Left hindlimb (tissue), 1 donor: ENCODE data around the gene MFRP.
"Not testable (repeated sequence)": the region's sequence is repeated elsewhere in the genome, so short reads cannot be mapped to it uniquely, and the experiment has no call there.

ENCODE experiments used
- DNase-seq: peaks from one replicate; pipeline ENCODE4 v3.0.0-alpha.2; 2018

Gene MFRP

DNA sequence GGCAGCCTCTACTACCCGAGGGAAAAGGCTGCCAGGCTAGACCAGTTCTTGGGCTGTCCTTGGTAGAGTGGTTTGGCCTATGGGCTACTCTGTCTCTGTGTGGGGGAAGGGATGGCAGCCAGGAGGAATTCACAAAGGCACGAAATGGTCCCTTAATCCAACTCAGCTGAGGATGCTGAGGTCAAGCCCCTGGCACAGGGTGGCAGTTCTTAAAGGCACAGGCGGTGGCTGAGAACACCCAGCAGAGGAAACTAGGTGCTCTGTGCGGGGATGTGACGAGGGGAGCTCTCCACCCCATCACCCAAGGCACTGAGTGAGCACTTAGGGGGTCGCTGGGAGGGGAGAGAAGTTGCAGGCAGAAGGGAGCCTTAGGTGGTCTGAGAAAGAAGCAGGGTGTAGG lies at the start of gene MFRP:
MFRP (minus strand) TSS at position 101 of the 400 bp plus-strand sequence. CDS start 192 bp downstream, outside the sequence.
- no peak for DNase-seq

- DNase-seq, result no peak
Measured at GRCh38 chr11:119391275-119391674, 44.8 kb upstream of the MFRP start.

- no peak for DNase-seq
Measured at GRCh38 chr11:119389611-119390254, 43.2 kb upstream of the MFRP start.

DNA sequence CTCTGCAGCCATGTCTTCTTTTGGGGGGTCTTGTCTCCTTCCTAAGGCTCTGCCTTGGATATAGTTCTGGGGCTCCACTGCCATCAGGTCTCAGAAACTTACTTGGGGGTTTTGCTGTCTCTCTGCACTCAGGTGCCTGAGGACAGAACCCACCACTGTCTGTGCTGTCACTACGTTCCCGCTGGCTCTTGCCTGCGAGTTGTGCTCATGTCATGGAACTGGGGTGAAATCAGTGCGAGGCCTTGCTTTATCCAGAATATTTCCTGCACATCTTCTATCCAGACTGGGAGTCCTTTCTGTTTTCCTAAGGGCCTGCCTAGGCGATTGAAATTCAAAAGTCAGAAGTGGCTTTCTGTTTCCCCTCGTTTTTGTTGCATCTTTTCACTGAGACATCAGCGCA lies 41.6 kb upstream of the MFRP start:
- DNase-seq, result no peak

DNA sequence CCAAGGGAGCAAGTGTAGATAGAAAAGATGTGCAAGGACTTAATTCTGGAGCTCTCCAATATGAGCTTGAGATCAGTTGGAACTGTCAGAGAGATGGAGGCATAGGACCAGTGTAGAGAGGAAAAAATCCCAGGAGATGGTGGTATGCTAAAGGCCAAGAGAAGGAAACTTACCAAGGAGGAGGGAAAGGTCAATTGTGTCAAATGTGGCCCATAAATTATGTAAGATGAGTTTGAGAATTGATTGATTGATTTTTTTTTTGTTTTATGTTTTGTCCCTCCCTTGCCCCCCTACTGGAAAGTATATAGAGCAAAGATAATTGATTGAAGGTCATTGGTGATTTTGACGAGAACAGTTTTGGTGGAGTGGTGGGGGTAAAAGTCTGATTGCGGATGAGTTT lies 37.8 kb upstream of the MFRP start:
- no peak for DNase-seq

DNA sequence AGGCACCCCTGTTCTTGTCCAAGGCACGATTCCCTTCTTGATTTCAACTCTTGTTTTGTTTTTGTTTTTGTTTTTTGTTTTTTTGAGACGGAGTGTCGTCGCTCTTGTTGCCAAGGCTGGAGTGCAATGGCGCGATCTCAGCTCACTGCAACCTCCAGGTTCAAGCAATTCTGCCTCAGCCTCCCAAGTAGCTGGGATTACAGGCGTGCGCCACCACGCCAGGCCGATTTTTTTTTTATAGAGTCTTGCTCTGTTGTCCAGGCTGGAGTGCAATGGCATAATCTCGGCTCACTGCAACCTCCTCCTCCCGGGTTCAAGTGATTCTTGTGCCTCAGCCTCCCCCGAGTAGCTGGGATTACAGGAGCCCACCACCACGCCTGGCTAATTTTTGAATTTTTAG lies 36.0 kb upstream of the MFRP start:
- DNase-seq, result not testable (repeated sequence)

DNA sequence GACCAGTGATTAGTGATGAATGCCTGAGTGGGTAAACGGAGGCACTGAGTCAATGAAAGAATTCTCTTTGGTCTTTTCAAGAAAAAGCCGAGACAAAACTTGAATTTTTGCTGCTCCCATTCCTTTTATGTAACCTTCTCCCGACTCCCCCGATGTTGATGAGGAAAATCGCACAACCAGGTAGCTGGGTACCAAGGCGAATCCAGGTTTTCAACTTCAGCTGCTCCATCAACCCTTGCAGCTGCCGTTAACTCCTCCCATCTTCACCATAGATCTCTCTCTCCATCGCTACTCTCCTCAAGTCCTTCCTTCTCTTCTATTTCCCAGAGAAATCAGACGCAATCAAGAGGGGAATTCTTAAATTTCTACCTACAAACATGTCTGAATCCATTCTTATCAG lies 35.6 kb upstream of the MFRP start:
- no peak for DNase-seq

DNA sequence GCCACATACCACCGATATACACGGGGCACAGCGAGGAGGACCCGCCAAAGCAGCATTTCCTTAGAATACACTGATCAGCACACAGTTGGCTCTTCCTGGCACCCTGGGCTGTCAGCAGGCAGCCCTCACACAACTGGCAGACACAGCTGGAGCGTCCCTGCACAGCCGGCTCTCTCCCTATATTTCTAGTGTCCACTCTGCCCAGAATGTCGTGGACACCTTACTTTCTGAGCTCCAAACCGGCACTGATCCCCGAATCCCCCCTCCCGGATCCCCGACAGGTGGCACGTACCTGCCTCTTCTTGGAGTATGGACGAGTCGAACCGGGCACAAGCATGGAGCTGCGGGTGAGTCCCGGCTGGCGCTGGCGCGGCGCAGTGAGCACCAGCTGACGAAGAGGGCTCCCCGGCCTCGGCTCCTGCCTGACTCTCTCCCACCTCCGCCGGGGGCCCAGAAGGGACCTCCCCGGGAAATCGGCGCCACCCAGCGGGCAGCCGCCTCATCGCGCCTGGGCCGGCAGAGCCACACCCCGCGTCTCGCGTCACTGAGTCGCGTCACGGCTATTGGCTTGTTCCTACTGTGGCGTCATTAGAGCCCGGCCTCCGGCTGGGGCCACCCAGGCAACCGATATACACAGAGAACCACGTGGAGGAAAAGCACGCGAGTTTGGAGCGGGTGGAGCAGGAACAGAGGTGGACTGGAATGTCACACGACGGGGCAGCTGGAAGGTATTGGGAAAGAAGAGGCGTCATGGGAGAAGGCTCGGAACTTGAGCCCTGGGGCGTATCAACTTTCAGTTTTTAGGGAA lies 34.9 kb upstream of the MFRP start, which contains the start of gene USP2:
USP2 (minus strand) TSS at position 510 of the 808 bp plus-strand sequence. CDS start 8,210 bp downstream, outside the sequence.
- peak; percentile 97 for DNase-seq

DNA sequence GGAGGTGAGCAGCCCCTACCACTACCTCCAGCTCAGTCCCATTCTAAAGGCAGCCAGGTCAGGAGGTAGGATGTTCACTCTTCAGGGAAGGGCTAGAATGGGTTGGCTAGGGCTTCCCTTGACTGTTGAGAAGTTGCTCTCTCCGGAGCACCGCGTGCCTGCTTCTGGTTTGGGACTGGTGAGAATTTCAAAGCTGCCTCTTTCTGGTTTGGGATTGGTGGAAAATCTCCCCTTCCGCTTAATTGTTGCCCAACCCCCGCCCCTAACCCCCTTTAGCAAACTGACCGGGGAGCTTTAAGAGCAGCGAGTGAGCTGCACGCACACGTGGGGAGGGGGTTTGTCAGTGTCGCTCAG lies 34.3 kb upstream of the MFRP start:
- DNase-seq, result no peak

- no peak for DNase-seq
Measured at GRCh38 chr11:119380160-119380826, 33.8 kb upstream of the MFRP start.

- DNase-seq, result no peak
Measured at GRCh38 chr11:119378851-119379465, 32.5 kb upstream of the MFRP start.

- no peak for DNase-seq
Measured at GRCh38 chr11:119377961-119378667, 31.6 kb upstream of the MFRP start.

DNA sequence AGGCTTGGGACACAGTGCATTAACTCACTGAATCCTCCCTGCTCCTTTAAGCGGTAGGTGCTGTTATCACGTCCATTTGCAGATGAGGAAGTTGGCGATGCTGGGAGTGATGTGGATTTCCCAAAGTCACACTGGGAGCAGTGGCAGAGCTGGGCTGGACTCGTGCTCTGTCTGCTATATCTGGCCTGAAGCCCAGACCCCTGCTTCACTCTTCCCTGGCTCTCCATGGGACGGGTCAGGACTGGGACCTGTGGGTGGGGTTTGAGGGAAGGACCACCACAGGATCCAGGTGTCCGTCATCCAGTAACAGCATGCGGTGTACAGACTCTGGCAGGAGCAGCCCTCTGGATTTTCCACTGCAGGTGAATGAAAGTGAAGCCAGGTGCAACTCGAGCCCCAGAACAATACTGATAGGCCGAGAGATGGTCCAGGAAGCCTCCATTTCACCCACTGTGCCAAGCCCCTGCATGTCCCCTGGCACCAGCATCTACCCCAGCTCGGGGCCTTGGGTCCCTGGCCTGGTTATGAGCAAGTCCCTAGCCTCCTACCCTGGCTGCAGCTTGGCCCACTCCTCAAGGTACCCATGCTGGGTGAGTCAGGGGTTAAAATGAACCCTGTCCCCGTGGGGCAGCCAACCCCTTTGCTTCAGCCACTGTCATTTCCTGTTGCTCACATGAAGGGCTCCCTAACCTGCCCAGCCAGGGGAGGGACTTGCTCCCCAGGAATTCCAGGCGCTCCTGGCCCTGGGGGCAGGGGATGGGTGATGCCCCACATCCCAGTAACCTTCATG lies 30.8 kb upstream of the MFRP start:
- no peak for DNase-seq

GRCh38 chr11:119376197-119376847 lies 29.8 kb upstream of the MFRP start:
- peak; percentile 81 for DNase-seq

DNA sequence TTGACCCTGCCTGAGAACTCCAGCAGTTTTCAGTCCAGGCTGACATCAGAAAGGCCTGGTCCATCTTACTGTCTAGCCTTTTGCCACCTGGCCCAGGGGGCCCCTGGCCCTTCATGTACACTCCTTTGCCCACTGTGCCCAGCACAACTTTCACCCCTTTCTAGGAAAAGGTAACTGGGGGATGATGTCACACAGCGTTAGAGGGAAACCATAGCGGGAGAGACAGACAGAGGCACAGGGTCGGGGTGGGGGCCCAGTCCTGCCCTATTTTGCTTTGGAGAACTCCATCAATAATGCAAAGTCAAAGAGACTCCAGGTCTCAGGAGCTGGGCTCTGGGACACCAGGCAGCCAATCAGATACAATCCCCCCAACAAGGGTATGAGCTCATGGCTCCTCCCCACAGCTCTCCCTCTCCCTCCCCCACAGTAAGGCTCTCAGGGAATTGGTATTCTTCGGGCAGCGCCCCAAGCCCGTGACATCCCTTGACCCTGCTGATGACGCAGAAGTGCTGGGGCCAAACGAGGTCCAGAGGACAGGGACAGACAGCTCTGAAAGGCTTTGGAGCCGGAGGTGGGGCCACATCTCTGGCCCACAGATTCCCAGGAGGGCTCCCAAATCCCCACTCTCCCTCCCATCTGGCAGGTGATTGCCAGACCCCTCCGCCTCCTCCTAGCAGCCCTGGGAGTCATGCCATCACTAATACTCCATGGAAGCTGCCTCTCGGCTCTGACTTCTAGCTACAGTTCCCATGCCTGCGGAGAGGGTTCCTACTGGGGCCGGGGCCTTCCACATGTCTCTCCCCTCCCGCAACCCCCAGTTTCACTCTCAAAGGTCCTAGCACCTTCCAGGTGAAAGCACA lies 29.1 kb upstream of the MFRP start:
- peak; percentile 71 for DNase-seq

- DNase-seq, result peak; percentile 52
Measured at GRCh38 chr11:119374632-119375336, 28.3 kb upstream of the MFRP start.

DNA sequence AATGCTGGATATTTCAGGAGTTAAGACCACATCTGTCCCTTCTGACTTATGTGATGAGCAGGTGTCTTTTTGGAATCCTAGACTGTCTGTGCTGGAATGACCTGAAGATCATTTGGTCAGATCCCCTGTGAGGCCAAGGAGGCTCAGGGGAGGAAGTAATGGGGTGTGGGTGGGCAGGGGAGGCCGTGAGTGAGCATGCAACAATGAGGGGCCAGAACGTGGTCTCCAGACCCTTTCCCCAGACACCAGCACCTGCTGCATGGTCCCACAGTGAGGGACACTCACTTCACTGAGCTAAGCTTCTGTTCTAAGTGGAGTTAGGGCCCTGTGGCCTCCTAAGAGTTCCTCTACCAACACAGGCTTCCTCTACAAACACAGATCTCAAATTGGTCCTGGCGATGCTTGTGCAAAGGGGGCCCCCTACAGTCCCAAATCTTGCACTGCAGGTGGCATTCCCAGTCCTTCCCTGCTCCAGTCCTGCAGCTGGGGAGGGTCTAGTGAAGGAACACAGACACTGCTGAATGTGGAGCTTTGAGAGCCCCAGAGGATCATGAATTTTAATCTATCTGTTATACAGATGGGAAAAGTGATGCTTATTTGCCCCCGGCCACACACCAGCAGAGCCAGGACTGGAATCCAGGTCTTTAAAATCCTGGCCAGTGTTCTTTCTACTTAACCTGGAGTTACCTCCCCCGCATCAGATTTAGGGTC lies 27.6 kb upstream of the MFRP start:
- peak; percentile 87 for DNase-seq

DNA sequence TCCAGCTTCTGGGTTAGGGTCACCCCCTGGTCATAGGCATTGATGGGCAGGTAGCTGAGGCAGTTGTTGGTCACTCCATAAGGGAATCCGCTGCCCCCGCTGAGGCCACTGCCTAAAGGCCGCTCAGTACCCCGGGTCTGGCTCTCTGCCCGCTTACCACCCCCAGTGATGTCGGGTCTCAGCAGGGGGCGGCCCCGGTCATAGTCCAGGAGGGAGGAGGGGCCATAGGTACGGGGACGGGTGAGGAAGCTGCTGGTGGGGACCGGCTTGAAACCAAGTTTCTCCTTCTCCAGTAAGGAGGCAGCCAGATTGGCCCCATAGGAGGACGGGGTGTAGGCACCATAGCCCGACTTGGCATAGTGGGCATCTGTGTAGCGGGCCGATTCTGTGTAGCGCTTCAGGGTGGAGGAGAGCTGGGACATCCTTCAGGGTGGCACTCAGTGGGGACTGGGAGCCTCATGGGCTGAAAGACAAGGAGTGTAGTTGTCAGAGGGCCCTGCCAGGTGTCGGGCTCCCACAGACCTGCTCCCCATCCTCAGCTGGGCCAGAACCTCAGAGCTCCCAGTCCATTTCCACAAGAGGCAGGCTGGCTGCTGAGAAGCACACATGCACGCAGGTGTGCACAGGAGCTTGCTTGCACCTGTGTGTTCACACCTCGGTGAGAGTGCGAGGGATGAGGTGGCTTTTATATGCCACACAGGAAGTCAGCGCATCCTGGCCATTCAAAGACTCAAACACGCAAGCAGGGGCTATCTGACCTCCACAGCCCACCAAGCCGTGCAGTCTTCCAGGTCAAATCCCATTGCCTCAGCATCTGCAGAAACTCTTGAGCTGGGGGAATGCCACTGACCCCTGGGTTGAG lies 26.8 kb upstream of the MFRP start:
- no peak for DNase-seq
